Memory B cell (primary cell): ENCODE results near the gene SLC22A1.
"Not testable (repeated sequence)": the region's sequence is repeated elsewhere in the genome, so short reads cannot be mapped to it uniquely, and the experiment has no call there.

Experiments
- ATAC-seq: fragments of 150-1000 bp; cut with Tn5 transposase; 2 replicates; pipeline ENCODE4 v1.10.0; 2021; ENCODE audit warnings: low read depth, mild to moderate bottlenecking, moderate library complexity
- DNase-seq, 2 donors: peaks; one replicate each; pipeline ENCODE4 v3.0.0; 2022; ENCODE audit warnings: low spot score in 2 of 2
- H3K27ac Mint-ChIP-seq: one replicate; pipeline ENCODE4 v1.8.0; 2022; ENCODE audit warnings: mild to moderate bottlenecking, moderate library complexity, mixed read lengths
- H3K27me3 Mint-ChIP-seq: one replicate; pipeline ENCODE4 v1.8.0; 2022; ENCODE audit warnings: mixed read lengths
- H3K36me3 Mint-ChIP-seq: one replicate; pipeline ENCODE4 v1.8.0; 2022; ENCODE audit warnings: mild to moderate bottlenecking, mixed read lengths
- H3K4me1 Mint-ChIP-seq: one replicate; pipeline ENCODE4 v1.8.0; 2022; ENCODE audit warnings: mixed read lengths
- H3K4me3 Mint-ChIP-seq: one replicate; pipeline ENCODE4 v1.8.0; 2022; ENCODE audit warnings: mild to moderate bottlenecking, moderate library complexity, mixed read lengths
- H3K9me3 Mint-ChIP-seq: one replicate; pipeline ENCODE4 v1.8.0; 2022; ENCODE audit warnings: mixed read lengths

Gene SLC22A1

DNA sequence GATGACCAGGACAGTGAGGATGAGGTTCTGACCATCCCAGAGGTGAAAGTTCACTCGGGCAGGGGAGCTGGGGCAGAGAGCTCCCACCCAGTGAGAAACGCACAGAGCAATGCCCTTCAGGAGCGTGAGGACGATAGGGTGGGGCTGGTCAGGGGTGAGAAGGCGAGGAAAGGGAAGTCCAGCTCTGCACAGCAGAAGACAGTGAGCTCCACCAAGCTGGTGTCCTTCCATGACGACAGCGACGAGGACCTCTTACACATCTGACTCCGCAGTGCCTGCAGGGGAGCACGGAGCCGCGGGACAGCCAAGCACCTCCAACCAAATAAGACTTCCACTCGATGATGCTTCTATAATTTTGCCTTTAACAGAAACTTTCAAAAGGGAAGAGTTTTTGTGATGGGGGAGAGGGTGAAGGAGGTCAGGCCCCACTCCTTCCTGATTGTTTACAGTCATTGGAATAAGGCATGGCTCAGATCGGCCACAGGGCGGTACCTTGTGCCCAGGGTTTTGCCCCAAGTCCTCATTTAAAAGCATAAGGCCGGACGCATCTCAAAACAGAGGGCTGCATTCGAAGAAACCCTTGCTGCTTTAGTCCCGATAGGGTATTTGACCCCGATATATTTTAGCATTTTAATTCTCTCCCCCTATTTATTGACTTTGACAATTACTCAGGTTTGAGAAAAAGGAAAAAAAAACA is 16.6 kb upstream of the SLC22A1 start:
- no peaks in the 10 kb centered on the region for H3K27me3 Mint-ChIP-seq
- ATAC-seq, result no peak
- no peak overlapping the region for H3K27ac Mint-ChIP-seq
- no peaks in the 10 kb centered on the region for H3K4me1 Mint-ChIP-seq
- H3K9me3 Mint-ChIP-seq, result no peaks in the 10 kb centered on the region
- DNase-seq, result no peak
- H3K36me3 Mint-ChIP-seq, result peaks cover 19% of the 10 kb centered on the region
- H3K4me3 Mint-ChIP-seq, result no peak overlapping the region

- Mint-ChIP-seq H3K27ac (no peak overlapping the region), H3K36me3 (peaks cover 19% of the 10 kb centered on the region), H3K4me1 (no peaks in the 10 kb centered on the region), H3K27me3 (no peaks in the 10 kb centered on the region), H3K4me3 (no peak overlapping the region), H3K9me3 (no peaks in the 10 kb centered on the region)
- DNase-seq, result no peak
- no peak for ATAC-seq
Measured at GRCh38 chr6:160106010-160106409, 15.6 kb upstream of the SLC22A1 start.

DNA sequence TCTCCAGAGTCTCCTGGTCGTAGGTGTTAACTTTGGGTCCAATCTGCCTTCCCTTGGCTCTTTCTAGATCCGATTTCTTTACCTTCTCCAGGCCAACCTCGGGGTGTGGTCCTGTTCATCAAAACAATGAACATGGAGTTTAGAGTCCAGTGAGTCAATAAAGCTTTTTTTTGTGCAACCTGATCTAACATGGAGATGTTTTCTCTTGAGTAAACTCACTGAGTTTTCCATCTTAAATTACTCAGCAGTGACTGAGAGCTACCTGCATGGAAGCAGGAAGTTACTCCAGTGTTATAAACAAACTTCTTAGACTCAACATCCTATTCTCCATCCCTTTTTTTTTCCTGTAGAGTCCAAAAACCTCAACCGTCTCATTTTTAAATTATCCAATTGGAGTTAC is 14.9 kb upstream of the SLC22A1 start:
- Mint-ChIP-seq H3K4me1 (no peaks in the 10 kb centered on the region), H3K4me3 (no peak overlapping the region), H3K36me3 (peaks cover 19% of the 10 kb centered on the region), H3K27me3 (no peaks in the 10 kb centered on the region), H3K27ac (no peak overlapping the region), H3K9me3 (no peaks in the 10 kb centered on the region)
- ATAC-seq, result no peak
- no peak for DNase-seq

DNA sequence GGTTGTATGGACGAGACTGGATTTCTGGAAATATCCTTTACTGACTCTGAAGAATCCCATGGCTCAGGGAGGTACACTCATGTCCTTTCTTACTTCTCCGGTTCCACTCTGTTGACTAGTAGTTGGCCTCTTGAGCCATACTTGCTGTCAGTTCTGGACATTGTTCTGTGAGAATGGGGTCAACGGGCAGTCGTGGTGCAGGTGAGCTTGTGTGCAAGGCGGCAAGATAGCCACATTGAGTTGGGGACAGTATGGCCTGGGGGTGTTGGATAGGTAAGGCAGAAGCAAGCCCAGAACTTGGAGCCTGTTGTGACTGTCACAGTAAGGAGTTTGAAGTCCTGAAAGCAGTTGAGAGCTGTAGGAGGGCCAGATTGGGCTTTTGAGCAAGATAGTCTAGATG is 13.5 kb upstream of the SLC22A1 start:
- H3K27me3 Mint-ChIP-seq, result no peaks in the 10 kb centered on the region
- no peak overlapping the region for H3K27ac Mint-ChIP-seq
- ATAC-seq (no peak), DNase-seq (no peak)
- no peak overlapping the region for H3K4me3 Mint-ChIP-seq
- no peaks in the 10 kb centered on the region for H3K9me3 Mint-ChIP-seq
- peaks cover 15% of the 10 kb centered on the region for H3K36me3 Mint-ChIP-seq
- H3K4me1 Mint-ChIP-seq, result no peaks in the 10 kb centered on the region

DNA sequence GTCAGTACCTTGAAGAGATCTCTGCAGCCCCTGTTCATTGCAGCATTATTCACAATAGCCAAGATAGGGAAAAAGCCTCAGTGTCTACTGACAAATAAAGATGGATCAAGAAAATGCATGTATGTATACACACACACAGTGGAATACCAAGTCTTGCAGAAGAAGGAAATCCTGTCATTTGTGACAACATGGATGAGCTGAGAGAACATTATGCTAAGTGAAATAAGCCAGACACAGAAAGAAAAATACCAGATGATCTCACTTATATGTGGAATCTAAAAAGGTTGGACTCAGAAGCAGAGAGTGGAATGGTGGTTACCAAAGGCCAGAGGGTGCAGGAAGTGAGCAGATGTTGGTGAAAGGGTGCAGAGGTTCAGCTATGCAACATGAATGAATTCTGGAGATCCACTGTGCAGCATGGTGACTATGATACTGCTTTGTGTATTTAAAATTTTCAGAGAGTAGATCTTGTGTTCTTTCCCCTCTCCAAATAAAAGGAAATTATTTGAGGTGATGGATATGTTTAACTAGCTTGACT is 11.0 kb upstream of the SLC22A1 start:
- H3K27ac Mint-ChIP-seq, result peak overlapping the region; percentile 3
- no peak for DNase-seq

GRCh38 chr6:160111806-160112205 is 9.8 kb upstream of the SLC22A1 start:
- Mint-ChIP-seq H3K4me3 (no peak overlapping the region), H3K27ac (no peak overlapping the region), H3K9me3 (no peaks in the 10 kb centered on the region), H3K36me3 (peaks cover 6% of the 10 kb centered on the region), H3K4me1 (no peaks in the 10 kb centered on the region), H3K27me3 (no peaks in the 10 kb centered on the region)
- ATAC-seq (no peak), DNase-seq (no peak)

More for the DNA sequence above, 11.0 kb upstream of the SLC22A1 start:
- Mint-ChIP-seq H3K36me3 (peaks cover 10% of the 10 kb centered on the region), H3K9me3 (no peaks in the 10 kb centered on the region), H3K4me1 (no peaks in the 10 kb centered on the region), H3K4me3 (no peak overlapping the region), H3K27me3 (no peaks in the 10 kb centered on the region)
- ATAC-seq, result no peak

DNA sequence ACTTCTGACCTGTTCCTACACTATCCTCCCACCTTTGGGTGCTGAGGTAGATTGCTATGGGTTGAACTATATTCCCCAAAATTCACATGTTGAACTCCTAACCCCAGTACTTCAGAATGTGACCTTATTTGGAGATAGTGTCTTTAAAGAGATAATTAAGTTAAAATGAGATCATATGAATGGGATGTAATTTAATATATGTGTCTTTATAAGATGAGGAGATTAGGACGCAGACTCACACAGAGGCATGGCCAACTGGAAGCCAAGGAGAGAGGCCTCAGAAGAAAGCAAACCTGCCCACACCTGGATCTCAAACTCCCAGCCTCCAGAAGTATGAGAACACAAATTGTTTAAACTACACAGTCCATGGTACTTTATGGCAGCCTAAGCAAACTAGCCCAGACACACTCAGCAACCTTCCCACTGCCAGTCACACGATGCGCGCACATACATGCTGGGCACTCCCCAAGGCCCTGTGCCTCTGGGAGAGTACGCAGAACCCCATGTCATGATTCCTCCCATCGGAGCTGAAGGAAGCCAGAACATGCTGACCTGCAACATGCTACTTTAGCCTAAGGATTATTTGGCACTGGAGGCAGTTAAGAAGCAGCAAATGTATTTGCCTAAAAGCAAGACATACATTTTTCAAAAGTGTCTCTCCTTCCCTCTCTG is 8.9 kb upstream of the SLC22A1 start:
- no peaks in the 10 kb centered on the region for H3K27me3 Mint-ChIP-seq
- peaks cover 7% of the 10 kb centered on the region for H3K36me3 Mint-ChIP-seq
- no peaks in the 10 kb centered on the region for H3K9me3 Mint-ChIP-seq
- ATAC-seq (no peak), DNase-seq (no peak)
- H3K4me1 Mint-ChIP-seq, result no peaks in the 10 kb centered on the region
- H3K4me3 Mint-ChIP-seq, result no peak overlapping the region
- H3K27ac Mint-ChIP-seq, result no peak overlapping the region

- not testable (repeated sequence) for DNase-seq, ATAC-seq, H3K4me1 Mint-ChIP-seq, H3K4me3 Mint-ChIP-seq, H3K27ac Mint-ChIP-seq, H3K9me3 Mint-ChIP-seq, H3K27me3 Mint-ChIP-seq
- peaks cover 14% of the 10 kb centered on the region for H3K36me3 Mint-ChIP-seq
Measured at GRCh38 chr6:160114536-160114935, 7.1 kb upstream of the SLC22A1 start.

DNA sequence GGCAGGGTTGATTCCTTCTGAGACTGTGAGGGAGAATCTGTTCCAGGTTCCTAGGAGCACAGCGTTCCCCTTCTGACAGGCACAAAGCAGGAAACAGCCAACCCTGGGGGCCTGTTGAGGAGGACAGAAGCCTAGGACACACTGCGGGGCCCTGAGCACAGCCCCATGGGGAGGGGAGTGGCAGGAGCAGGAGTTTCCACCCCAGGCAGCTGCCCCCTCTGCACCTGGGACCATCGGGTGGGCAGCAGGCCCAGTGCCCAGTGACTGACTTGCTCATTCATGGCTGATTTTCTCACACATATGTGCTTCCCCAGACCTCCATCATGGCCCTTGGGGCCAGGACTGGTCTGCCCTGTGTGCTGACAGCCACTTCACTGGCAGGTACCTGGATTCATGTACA is 6.2 kb upstream of the SLC22A1 start:
- Mint-ChIP-seq H3K4me1 (no peaks in the 10 kb centered on the region), H3K27me3 (no peaks in the 10 kb centered on the region), H3K9me3 (no peaks in the 10 kb centered on the region), H3K4me3 (no peak overlapping the region), H3K36me3 (peaks cover 14% of the 10 kb centered on the region), H3K27ac (no peak overlapping the region)
- DNase-seq (no peak), ATAC-seq (no peak)

- no peaks in the 10 kb centered on the region for H3K9me3 Mint-ChIP-seq
- H3K4me1 Mint-ChIP-seq, result no peaks in the 10 kb centered on the region
- no peak for DNase-seq
- ATAC-seq, result no peak
- no peak overlapping the region for H3K27ac Mint-ChIP-seq
- peaks cover 16% of the 10 kb centered on the region for H3K36me3 Mint-ChIP-seq
- no peak overlapping the region for H3K4me3 Mint-ChIP-seq
- H3K27me3 Mint-ChIP-seq, result no peaks in the 10 kb centered on the region
Measured at GRCh38 chr6:160116411-160116810, 5.2 kb upstream of the SLC22A1 start.

- no peaks in the 10 kb centered on the region for H3K27me3 Mint-ChIP-seq
- ATAC-seq (no peak), DNase-seq (no peak)
- H3K4me1 Mint-ChIP-seq, result no peaks in the 10 kb centered on the region
- no peak overlapping the region for H3K27ac Mint-ChIP-seq
- H3K4me3 Mint-ChIP-seq, result no peak overlapping the region
- no peaks in the 10 kb centered on the region for H3K9me3 Mint-ChIP-seq
- peaks cover 16% of the 10 kb centered on the region for H3K36me3 Mint-ChIP-seq
Measured at GRCh38 chr6:160117137-160117536, 4.5 kb upstream of the SLC22A1 start.

DNA sequence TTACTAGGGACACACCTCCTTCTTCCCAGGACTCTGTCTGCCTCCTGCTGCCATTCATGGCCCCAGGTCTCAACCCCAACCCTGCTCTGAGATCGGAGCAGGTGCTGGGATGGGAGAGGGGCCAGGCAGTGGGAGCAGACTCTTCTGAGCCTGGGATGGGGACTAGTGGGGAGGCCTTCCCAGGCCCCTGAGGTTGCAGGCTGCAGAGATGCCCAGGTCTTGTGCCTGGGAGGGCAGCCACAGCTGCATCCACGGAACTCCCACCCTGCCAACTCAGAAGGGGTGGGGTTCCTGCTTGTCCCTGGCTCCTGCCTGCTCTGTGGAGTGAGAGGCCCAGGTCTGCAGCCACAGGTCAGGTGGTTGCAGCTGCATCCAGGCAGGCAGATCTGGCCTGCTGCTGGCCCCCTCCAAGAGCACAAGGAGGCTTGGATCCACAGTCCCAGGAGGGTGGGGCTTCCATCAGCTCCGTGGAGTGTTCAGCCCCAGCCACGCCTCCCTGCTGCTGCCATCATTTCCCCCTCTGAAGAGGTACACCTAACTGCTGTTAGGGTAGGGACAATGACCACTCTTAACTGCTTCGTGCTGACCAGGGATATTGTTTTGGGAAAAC is 2.9 kb upstream of the SLC22A1 start:
- peaks cover 11% of the 10 kb centered on the region for H3K36me3 Mint-ChIP-seq
- DNase-seq, result no peak
- no peak for ATAC-seq
- no peak overlapping the region for H3K27ac Mint-ChIP-seq
- no peaks in the 10 kb centered on the region for H3K27me3 Mint-ChIP-seq
- H3K4me3 Mint-ChIP-seq, result no peak overlapping the region
- H3K9me3 Mint-ChIP-seq, result no peaks in the 10 kb centered on the region
- no peaks in the 10 kb centered on the region for H3K4me1 Mint-ChIP-seq

DNA sequence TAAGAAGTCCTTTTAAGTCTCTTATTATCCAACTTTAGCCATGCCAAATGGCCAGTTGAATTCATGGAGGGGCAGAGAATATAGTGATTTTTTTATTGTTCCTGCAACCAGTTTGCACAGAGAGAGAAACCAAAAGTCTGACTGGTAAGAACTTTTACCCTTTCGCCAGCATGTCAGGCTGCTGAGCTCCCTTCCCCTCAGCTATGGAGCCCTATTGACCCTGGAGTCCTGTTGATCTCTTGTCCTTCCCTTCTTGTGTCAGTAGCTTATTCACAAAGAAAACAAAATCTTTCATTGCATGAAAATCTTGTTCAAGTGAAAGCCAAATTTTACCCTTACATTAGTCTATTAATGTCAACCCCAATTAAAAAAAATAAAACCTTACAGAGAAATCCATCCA is 1.5 kb upstream of the SLC22A1 start:
- no peak for DNase-seq
- Mint-ChIP-seq H3K36me3 (peaks cover 11% of the 10 kb centered on the region), H3K4me3 (no peak overlapping the region), H3K27ac (no peak overlapping the region), H3K4me1 (no peaks in the 10 kb centered on the region), H3K27me3 (no peaks in the 10 kb centered on the region), H3K9me3 (no peaks in the 10 kb centered on the region)
- ATAC-seq, result no peak

- ATAC-seq, result no peak
Measured at GRCh38 chr6:160121981-160122380, 366 bp downstream of the SLC22A1 start.

More at GRCh38 chr6:160121981-160122380, 366 bp downstream of the SLC22A1 start:
- Mint-ChIP-seq H3K36me3 (peaks cover 11% of the 10 kb centered on the region), H3K4me3 (no peak overlapping the region), H3K27ac (no peak overlapping the region), H3K9me3 (no peaks in the 10 kb centered on the region), H3K4me1 (no peaks in the 10 kb centered on the region), H3K27me3 (no peaks in the 10 kb centered on the region)
- DNase-seq, result no peak
